GM12878 (cell line): ENCODE results near the gene ITPKB. TPM values are rescaled to one million over a fixed set of nuclear protein-coding genes. Genes with fewer than 3 reads are reported as not detected.

Experiments used
- ATAC-seq: fragments of 200-7000 bp; cut with Tn5 transposase; 3 replicates; pipeline ENCODE4 v1.9.1; 2020; ENCODE audit warnings: mild to moderate bottlenecking, moderate library complexity
- BruUV-seq: library from RNA; stranded (reverse); fragments of 400-500 nt; replicated peaks from 2 replicates; lab custom pipeline; 2021; lab: Mats Ljungman, UMichigan
- CTCF ChIA-PET: fragments of 300-600 bp; sonication (Branson Sonifier 250); formaldehyde crosslinking; extraction: SDS; loops from one replicate; lab custom pipeline; 2021; ENCODE audit warnings: inconsistent platforms; lab: Yijun Ruan, JAX
- POLR2A ChIA-PET: fragments of 350-600 bp; formaldehyde crosslinking; extraction: SDS; loops from one replicate; lab custom pipeline; 2021; ENCODE audit warnings: inconsistent platforms; lab: Charles Lee
- RAD21 ChIA-PET: fragments of 300-600 bp; sonication (Branson Sonifier 250); formaldehyde crosslinking; loops from one replicate; lab custom pipeline; 2023; ENCODE audit warnings: antibody characterized with exemption; ENCODE audit not compliant: unreplicated experiment; lab: Charles Lee
- SMC1A ChIA-PET: fragments of 300-600 bp; sonication (Branson Sonifier 250); formaldehyde crosslinking; loops from one replicate; lab custom pipeline; 2023; ENCODE audit not compliant: unreplicated experiment, uncharacterized antibody; lab: Charles Lee
- DNase-seq: peaks from one replicate; pipeline ENCODE4 v3.0.0-alpha.2; 2011; ENCODE audit warnings: low read depth, low spot score
- FAIRE-seq: peaks from 3 replicates; lab custom pipeline; 2011; peaks lifted over from hg19 to GRCh38; lab: Jason Lieb, UNC
- H2AFZ ChIP-seq: 2 replicates; pipeline ENCODE4 v1.6.0; 2011; ENCODE audit warnings: low read depth, low read length, control low read depth; ENCODE audit not compliant: control insufficient read depth
- H3K27ac ChIP-seq: 2 replicates; pipeline ENCODE4 v1.5.1; 2011; ENCODE audit warnings: control low read depth; ENCODE audit not compliant: control insufficient read depth, insufficient read depth
- H3K27me3 ChIP-seq, 2 experiments: replicated peaks in 1 of 2; 2 replicates each; pipeline versions ENCODE4 v1.6.0 to v1.6.1; 2011; ENCODE audit warnings: low read length in 1 of 2; ENCODE audit not compliant: control insufficient read depth in 2 of 2, insufficient read depth in 2 of 2
- H3K36me3 ChIP-seq, 2 experiments: 2 replicates each; pipeline ENCODE4 v1.5.1; 2011; ENCODE audit warnings: low read length in 1 of 2; ENCODE audit not compliant: control insufficient read depth in 2 of 2, insufficient read depth in 2 of 2
- H3K4me1 ChIP-seq: 2 replicates; pipeline ENCODE4 v1.6.1; 2011; ENCODE audit warnings: mild to moderate bottlenecking, low read length, moderate library complexity, mixed read lengths; ENCODE audit not compliant: control insufficient read depth, insufficient read depth
- H3K4me2 ChIP-seq: 2 replicates; pipeline ENCODE4 v1.6.0; 2011; ENCODE audit warnings: control low read depth; ENCODE audit not compliant: control insufficient read depth, insufficient read depth
- H3K4me3 ChIP-seq: fragments of 200-600 bp; sonication (generic); 2 replicates; pipeline ENCODE4 v1.5.1; 2016
- H3K79me2 ChIP-seq: 2 replicates; pipeline ENCODE4 v1.6.0; 2011; ENCODE audit warnings: low read length; ENCODE audit not compliant: control insufficient read depth, insufficient read depth
- H3K9ac ChIP-seq: 2 replicates; pipeline ENCODE4 v1.8.0; 2011; ENCODE audit warnings: low read length, control low read depth, mixed read lengths; ENCODE audit not compliant: control insufficient read depth, insufficient read depth
- H3K9me3 ChIP-seq: replicated peaks from 3 replicates; pipeline ENCODE4 v1.5.1; 2011; ENCODE audit warnings: mild to moderate bottlenecking, low read length; ENCODE audit not compliant: control insufficient read depth, insufficient read depth
- H4K20me1 ChIP-seq: 2 replicates; pipeline ENCODE4 v1.6.0; 2011; ENCODE audit not compliant: control insufficient read depth, insufficient read depth
- IRF4 ChIP-seq: IDR thresholded peaks from 2 replicates; pipeline ENCODE4 v1.6.1; 2011; ENCODE audit warnings: low read depth, low read length
- RUNX3 ChIP-seq: IDR thresholded peaks from 2 replicates; pipeline ENCODE4 v1.6.1; 2012; ENCODE audit warnings: low read length, inconsistent platforms
- WGBS: methylation state at CpG from one replicate; pipeline ENCODE4 v1.1.6; 2016; ENCODE audit warnings: low lambda C conversion rate; ENCODE audit not compliant: insufficient replicate concordance, insufficient coverage; ENCODE audit errors: missing lambda C conversion rate; 5-methylcytosine and 5-hydroxymethylcytosine counted together
- in situ Hi-C: fragments of 300-500 bp; cut with MboI; formaldehyde crosslinking; loops from 9 replicates; pipeline ENCODE4 v1.14.3; 2018; ENCODE audit warnings: mixed read lengths
- intact Hi-C: fragments of 100-400 bp; cut with micrococcal nuclease; formaldehyde crosslinking; loops from one replicate; pipeline ENCODE4 v1.14.2; 2022; ENCODE audit not compliant: unreplicated experiment
- polyA plus RNA-seq, 11 experiments: library from polyadenylated mRNA; depleted of rRNA in 4 of 11; unstranded in 6 of 11; stranded (reverse) in 5 of 11; fragments of >200 nt; fragmentation: Nextera tagmentation in 4 of 11; fragmentation: Illumina TruSeq in 1 of 11; extraction: Ambion mirVana in 4 of 11; extraction: Trizol in 1 of 11; gene quantifications; 1 replicate in 1 of 11; 2 replicates in 10 of 11; pipeline versions ENCODE4 v1.2.1 to v1.2.3, GENCODE V29; 2011 to 2016; ENCODE audit warnings: inconsistent platforms in 2 of 11, missing spikeins in 2 of 11, low read depth in 1 of 11
- total RNA-seq, 4 experiments: library from RNA; depleted of rRNA in 3 of 4; stranded (reverse); fragments of >200 nt in 3 of 4; fragmentation: Illumina TruSeq in 1 of 4; extraction: Trizol in 1 of 4; gene quantifications; 2 replicates each; pipeline versions ENCODE4 v1.2.1 to v1.2.3, GENCODE V29; 2013 to 2021
- TF ChIP-seq, protein P1 (sequence below): fragments of 450-650 bp; IDR thresholded peaks from 2 replicates; pipeline ENCODE4 v1.6.1; 2017; ENCODE audit warnings: borderline replicate concordance

Gene ITPKB
- total and polyA plus RNA-seq, 10 of the 15 experiments (the other 5 are each of a cell fraction or from before 2014, with no cell fraction given), result 1.3 to 38.7 (median 12.9) TPM

DNA sequence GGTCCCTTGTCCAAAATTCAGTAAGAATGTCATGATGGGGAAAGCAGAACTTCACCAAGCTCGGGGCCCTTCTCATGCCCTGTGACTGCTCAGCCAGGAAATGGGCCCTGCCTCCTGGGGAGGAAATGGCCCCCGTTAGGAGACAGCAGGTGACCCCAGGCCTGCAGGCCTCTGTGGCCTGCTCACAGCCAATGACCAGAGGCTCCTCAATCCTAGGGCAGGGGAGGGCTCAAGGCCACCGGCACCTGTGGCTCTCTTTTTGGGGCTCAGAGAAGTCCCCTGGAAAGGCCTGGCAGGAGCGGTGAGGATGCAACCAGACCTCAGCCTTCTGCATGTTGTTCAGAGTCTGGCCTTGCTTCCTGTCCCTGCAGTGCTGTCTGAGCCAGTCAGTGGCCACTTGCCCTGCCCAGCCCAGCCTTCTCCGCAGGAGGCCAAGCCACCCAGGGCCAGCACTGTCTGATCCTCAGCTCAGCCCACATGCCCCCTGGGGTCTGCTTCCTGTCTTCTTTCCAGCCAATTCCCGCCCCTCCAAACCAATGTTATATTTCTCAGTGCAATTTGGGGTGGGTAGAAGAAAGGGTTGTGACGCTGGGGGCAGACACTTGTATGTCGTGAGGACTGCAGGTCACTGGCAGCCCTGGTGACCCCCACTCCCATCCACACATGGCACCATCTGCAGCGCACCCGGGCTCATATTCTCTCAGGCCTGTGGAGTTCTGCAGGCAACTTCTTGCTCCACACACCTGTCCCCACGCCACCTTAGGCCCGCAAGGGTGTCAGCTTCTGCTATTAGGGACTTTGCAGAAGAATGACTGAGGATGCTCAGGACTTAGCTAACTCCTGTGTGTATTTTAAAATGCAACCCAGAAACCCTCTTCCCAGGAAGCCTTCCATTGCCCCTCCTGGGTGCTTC lies 83.6 kb downstream of the ITPKB start:
- TF ChIP-seq, protein P1, sequence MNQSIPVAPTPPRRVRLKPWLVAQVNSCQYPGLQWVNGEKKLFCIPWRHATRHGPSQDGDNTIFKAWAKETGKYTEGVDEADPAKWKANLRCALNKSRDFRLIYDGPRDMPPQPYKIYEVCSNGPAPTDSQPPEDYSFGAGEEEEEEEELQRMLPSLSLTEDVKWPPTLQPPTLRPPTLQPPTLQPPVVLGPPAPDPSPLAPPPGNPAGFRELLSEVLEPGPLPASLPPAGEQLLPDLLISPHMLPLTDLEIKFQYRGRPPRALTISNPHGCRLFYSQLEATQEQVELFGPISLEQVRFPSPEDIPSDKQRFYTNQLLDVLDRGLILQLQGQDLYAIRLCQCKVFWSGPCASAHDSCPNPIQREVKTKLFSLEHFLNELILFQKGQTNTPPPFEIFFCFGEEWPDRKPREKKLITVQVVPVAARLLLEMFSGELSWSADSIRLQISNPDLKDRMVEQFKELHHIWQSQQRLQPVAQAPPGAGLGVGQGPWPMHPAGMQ, result no peak
- TF ChIP-seq IRF4 (no peak), RUNX3 (0 out of 2 replicates have a peak, but pooled peaks have one; percentile 5)
- 91% methylated on average over 12 of the region's 12 CpGs for whole genome bisulfite sequencing
- Histone ChIP-seq H3K79me2 (peaks cover 30% of the 10 kb centered on the region), H2AFZ (no peak overlapping the region), H3K4me2 (peak overlapping the region; percentile 89), H3K36me3 (peaks cover 3 to 8% of the 10 kb centered on the region in 2 experiments; a peak in 3 of 4 replicates), H3K4me3 (no peak overlapping the region), H3K9ac (no peak overlapping the region), H4K20me1 (peaks cover 5% of the 10 kb centered on the region; the same call in 1 of the 2 replicates), H3K9me3 (no peaks in the 10 kb centered on the region), H3K27me3 (no peaks in the 10 kb centered on the region), H3K4me1 (peaks cover 51% of the 10 kb centered on the region), H3K27ac (peak overlapping the region; percentile 34; the same call in 1 of the 2 replicates)
- ATAC-seq (peak; percentile 36), DNase-seq (no peak), FAIRE-seq (no peak)
- BruUV-seq, result no TSS peak
- POLR2A ChIA-PET, result no interaction called here
- RAD21 ChIA-PET, result interaction anchor here (2.9 kb wide), 1 partner anchor 12 kb away, joined by 17 read pairs; no protein-coding TSS in a partner anchor
- CTCF ChIA-PET, result interaction anchor here (1.7 to 2.0 kb wide), 2 partner anchors 9 to 14 kb away, joined by 4 to 5 read pairs; no protein-coding TSS in a partner anchor
- intact Hi-C loops, result no loop called here
- in situ Hi-C loops, result no loop called here
- SMC1A ChIA-PET, result interaction anchor here (0.8 to 3.5 kb wide), 5 partner anchors 12 to 173 kb away, joined by 3 to 18 read pairs (median 12); no protein-coding TSS in a partner anchor
